HFF-Myc (cell line): ENCODE measurements around the gene STK4.

ENCODE experiments used
- DNase-seq: peaks from one replicate; pipeline ENCODE4 v3.0.0-alpha.2; 2011; ENCODE audit warnings: low read depth; ENCODE audit errors: extremely low read depth
- H3K4me3 ChIP-seq: replicated peaks from 2 replicates; pipeline ENCODE4 v1.5.1; 2011; ENCODE audit warnings: low read depth, mild to moderate bottlenecking, control low read depth, low read length
- CTCF ChIP-seq: IDR thresholded peaks from 2 replicates; pipeline ENCODE4 v1.5.1; 2012; ENCODE audit warnings: mild to moderate bottlenecking, low read depth, low read length, control low read depth; ENCODE audit errors: missing control alignments

The STK4 gene

GRCh38 chr20:44966030-44966961 lies at the start of gene STK4:
Gene STK4, plus strand, starts transcription at chr20:44966512. Its CDS starts 57 bp downstream, at chr20:44966569.
- H3K4me3 ChIP-seq = peak within 1 kb of the TSS; percentile 96
- DNase-seq = no peak
- peak; percentile 40 for TF ChIP-seq CTCF

- TF ChIP-seq CTCF = no peak
- DNase-seq = no peak
- no peak overlapping the region for H3K4me3 ChIP-seq
These were observed 49.7 kb upstream of the STK4 start for GRCh38 chr20:44916586-44916985.

GRCh38 chr20:44917399-44917798 lies 48.9 kb upstream of the STK4 start:
- DNase-seq = no peak
- H3K4me3 ChIP-seq = no peak overlapping the region
- TF ChIP-seq CTCF = no peak

- no peak for DNase-seq
- TF ChIP-seq CTCF = no peak
These were observed 48.0 kb upstream of the STK4 start for GRCh38 chr20:44918342-44918741.

GRCh38 chr20:44918761-44919160 lies 47.6 kb upstream of the STK4 start:
- DNase-seq = no peak
- no peak for TF ChIP-seq CTCF
- no peak overlapping the region for H3K4me3 ChIP-seq

More at GRCh38 chr20:44918342-44918741, 48.0 kb upstream of the STK4 start:
- H3K4me3 ChIP-seq = no peak overlapping the region

GRCh38 chr20:44921447-44921846 lies 44.9 kb upstream of the STK4 start:
- H3K4me3 ChIP-seq = no peak overlapping the region
- no peak for DNase-seq
- TF ChIP-seq CTCF = no peak
